Activated T-cell treated with anti-CD3 and anti-CD28 coated beads, Interleukin-2, amount 50 U/mL, for 72 hours (primary cell): ENCODE results near the gene ARHGAP22. TPM values are rescaled to one million over a fixed set of nuclear protein-coding genes. Genes with fewer than 3 reads are reported as not detected.

ENCODE experiments used
- ATAC-seq, 2 donors: fragments of 150-1000 bp; cut with Tn5 transposase; replicated peaks in 1 of 2; 2 replicates each; pipeline ENCODE4 v1.10.0; 2021; ENCODE audit warnings: moderate library complexity in 2 of 2, mild to moderate bottlenecking in 1 of 2
- DNase-seq, 2 donors: peaks; one replicate each; pipeline ENCODE4 v3.0.0; 2021 to 2022; ENCODE audit warnings: mixed read lengths in 1 of 2
- H3K27ac Mint-ChIP-seq: one replicate; pipeline ENCODE4 v1.8.0; 2022; ENCODE audit warnings: mild to moderate bottlenecking, moderate library complexity, mixed read lengths
- H3K27me3 Mint-ChIP-seq: one replicate; pipeline ENCODE4 v1.8.0; 2022; ENCODE audit warnings: low read depth, mixed read lengths
- H3K36me3 Mint-ChIP-seq, 2 donors: one replicate each; pipeline ENCODE4 v1.8.0; 2022; ENCODE audit warnings: mixed read lengths in 2 of 2, mild to moderate bottlenecking in 1 of 2; ENCODE audit not compliant: insufficient read depth in 2 of 2
- H3K4me1 Mint-ChIP-seq: one replicate; pipeline ENCODE4 v1.8.0; 2022; ENCODE audit warnings: low read depth, mixed read lengths
- H3K4me3 Mint-ChIP-seq, 2 donors: one replicate each; pipeline ENCODE4 v1.8.0; 2022; ENCODE audit warnings: mild to moderate bottlenecking in 2 of 2, mixed read lengths in 2 of 2, moderate library complexity in 2 of 2
- H3K9me3 Mint-ChIP-seq, 2 donors: one replicate each; pipeline ENCODE4 v1.8.0; 2022; ENCODE audit warnings: mixed read lengths in 2 of 2
- total RNA-seq, 2 donors: library from RNA; stranded (reverse); gene quantifications; one replicate each; pipeline ENCODE4 v1.2.3, GENCODE V29; 2022

Gene ARHGAP22
- total RNA-seq, 2 donors from 2014 or later: not detected

- ATAC-seq (no peak), DNase-seq (no peak)
- H3K27me3 Mint-ChIP-seq: peaks cover 18% of the 10 kb centered on the region
- H3K4me3 Mint-ChIP-seq: no peak overlapping the region
- no peaks in the 10 kb centered on the region for H3K36me3 Mint-ChIP-seq
- no peaks in the 10 kb centered on the region for H3K4me1 Mint-ChIP-seq
- H3K9me3 Mint-ChIP-seq: no peaks in the 10 kb centered on the region
- H3K27ac Mint-ChIP-seq: no peak overlapping the region
These were observed 21.6 kb upstream of the ARHGAP22 start for GRCh38 chr10:48626447-48626846.

GRCh38 chr10:48625826-48626134, 20.9 kb upstream of the ARHGAP22 start:
- H3K27ac Mint-ChIP-seq: no peak overlapping the region
- peaks cover 17% of the 10 kb centered on the region for H3K27me3 Mint-ChIP-seq
- no peaks in the 10 kb centered on the region for H3K9me3 Mint-ChIP-seq
- no peak overlapping the region for H3K4me3 Mint-ChIP-seq
- H3K4me1 Mint-ChIP-seq: no peaks in the 10 kb centered on the region
- no peaks in the 10 kb centered on the region for H3K36me3 Mint-ChIP-seq
- ATAC-seq (no peak), DNase-seq (no peak)

GRCh38 chr10:48623607-48624132, 18.8 kb upstream of the ARHGAP22 start:
- Mint-ChIP-seq H3K4me3 (no peak overlapping the region), H3K4me1 (no peaks in the 10 kb centered on the region), H3K27me3 (peaks cover 24% of the 10 kb centered on the region), H3K9me3 (no peaks in the 10 kb centered on the region), H3K36me3 (no peaks in the 10 kb centered on the region), H3K27ac (no peak overlapping the region)
- ATAC-seq: no peak
- DNase-seq: no peak

DNA sequence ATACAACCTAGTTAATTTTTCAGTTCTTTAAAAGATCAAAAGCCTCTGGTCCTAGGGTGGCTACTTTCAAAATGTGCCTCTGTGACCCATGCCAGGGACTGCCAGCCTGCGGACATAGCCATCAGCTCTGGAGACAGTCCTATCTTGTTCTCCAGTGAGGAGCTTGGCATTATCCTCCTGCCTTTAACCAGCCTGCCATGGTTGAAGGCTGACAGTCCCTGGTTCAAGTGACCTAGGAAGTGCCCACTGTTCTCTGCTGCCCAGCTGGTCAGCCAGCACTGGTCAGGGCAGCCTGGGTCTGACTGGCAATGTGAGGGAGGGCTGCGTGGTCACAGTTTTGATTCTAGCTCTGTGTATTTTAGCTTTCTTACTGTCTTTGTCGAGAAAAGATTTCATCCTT, 18.1 kb upstream of the ARHGAP22 start:
- H3K4me1 Mint-ChIP-seq: no peaks in the 10 kb centered on the region
- H3K4me3 Mint-ChIP-seq: no peak overlapping the region
- no peaks in the 10 kb centered on the region for H3K9me3 Mint-ChIP-seq
- H3K27me3 Mint-ChIP-seq: peaks cover 29% of the 10 kb centered on the region
- DNase-seq (no peak), ATAC-seq (no peak)
- H3K36me3 Mint-ChIP-seq: no peaks in the 10 kb centered on the region
- no peak overlapping the region for H3K27ac Mint-ChIP-seq

- Mint-ChIP-seq H3K9me3 (peaks cover 1% of the 10 kb centered on the region in 2 donors), H3K4me3 (no peak overlapping the region), H3K27me3 (peaks cover 47% of the 10 kb centered on the region), H3K27ac (no peak overlapping the region), H3K36me3 (peaks cover 0 to 1% of the 10 kb centered on the region in 2 donors), H3K4me1 (no peaks in the 10 kb centered on the region)
- ATAC-seq (no peak), DNase-seq (no peak)
These were observed 15.8 kb upstream of the ARHGAP22 start for GRCh38 chr10:48620719-48621118.

DNA sequence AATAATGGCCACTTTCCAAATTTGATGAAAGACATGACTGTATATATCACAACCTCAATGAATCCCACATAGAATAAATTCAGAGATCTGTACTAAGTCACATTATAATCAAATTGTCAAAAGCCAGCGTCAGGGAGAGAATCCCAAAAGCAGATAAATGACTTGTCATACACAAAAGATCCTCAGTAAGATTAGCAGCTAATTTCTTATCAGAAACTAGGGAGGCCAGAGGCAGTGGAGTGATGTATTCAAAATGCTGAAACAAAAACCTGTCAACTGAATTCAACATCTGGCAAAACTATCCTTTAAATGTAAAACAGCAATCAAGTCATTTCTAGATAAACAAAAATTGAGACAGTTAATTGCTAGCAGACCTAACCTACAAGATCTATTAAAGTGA, 11.6 kb upstream of the ARHGAP22 start:
- peaks cover 1 to 3% of the 10 kb centered on the region in 2 donors for H3K9me3 Mint-ChIP-seq
- no peaks in the 10 kb centered on the region for H3K4me1 Mint-ChIP-seq
- H3K27ac Mint-ChIP-seq: no peak overlapping the region

GRCh38 chr10:48614481-48615390, 9.9 kb upstream of the ARHGAP22 start:
- no peak for DNase-seq
- Mint-ChIP-seq H3K36me3 (peaks cover 0 to 1% of the 10 kb centered on the region in 2 donors), H3K27me3 (peaks cover 59% of the 10 kb centered on the region), H3K4me3 (no peak overlapping the region), H3K27ac (no peak overlapping the region), H3K4me1 (no peaks in the 10 kb centered on the region), H3K9me3 (peaks cover 1 to 3% of the 10 kb centered on the region in 2 donors)
- no peak for ATAC-seq

More for the DNA sequence above, 11.6 kb upstream of the ARHGAP22 start:
- Mint-ChIP-seq H3K27me3 (peaks cover 52% of the 10 kb centered on the region), H3K4me3 (no peak overlapping the region), H3K36me3 (peaks cover 0 to 1% of the 10 kb centered on the region in 2 donors)
- no peak for ATAC-seq
- no peak for DNase-seq

GRCh38 chr10:48613016-48613415, 8.1 kb upstream of the ARHGAP22 start:
- H3K27me3 Mint-ChIP-seq: peaks cover 53% of the 10 kb centered on the region
- peaks cover 1 to 3% of the 10 kb centered on the region in 2 donors for H3K9me3 Mint-ChIP-seq
- peaks cover 0 to 1% of the 10 kb centered on the region in 2 donors for H3K36me3 Mint-ChIP-seq
- no peak overlapping the region for H3K4me3 Mint-ChIP-seq
- no peak overlapping the region for H3K27ac Mint-ChIP-seq
- no peak for ATAC-seq
- no peak for DNase-seq
- H3K4me1 Mint-ChIP-seq: no peaks in the 10 kb centered on the region

DNA sequence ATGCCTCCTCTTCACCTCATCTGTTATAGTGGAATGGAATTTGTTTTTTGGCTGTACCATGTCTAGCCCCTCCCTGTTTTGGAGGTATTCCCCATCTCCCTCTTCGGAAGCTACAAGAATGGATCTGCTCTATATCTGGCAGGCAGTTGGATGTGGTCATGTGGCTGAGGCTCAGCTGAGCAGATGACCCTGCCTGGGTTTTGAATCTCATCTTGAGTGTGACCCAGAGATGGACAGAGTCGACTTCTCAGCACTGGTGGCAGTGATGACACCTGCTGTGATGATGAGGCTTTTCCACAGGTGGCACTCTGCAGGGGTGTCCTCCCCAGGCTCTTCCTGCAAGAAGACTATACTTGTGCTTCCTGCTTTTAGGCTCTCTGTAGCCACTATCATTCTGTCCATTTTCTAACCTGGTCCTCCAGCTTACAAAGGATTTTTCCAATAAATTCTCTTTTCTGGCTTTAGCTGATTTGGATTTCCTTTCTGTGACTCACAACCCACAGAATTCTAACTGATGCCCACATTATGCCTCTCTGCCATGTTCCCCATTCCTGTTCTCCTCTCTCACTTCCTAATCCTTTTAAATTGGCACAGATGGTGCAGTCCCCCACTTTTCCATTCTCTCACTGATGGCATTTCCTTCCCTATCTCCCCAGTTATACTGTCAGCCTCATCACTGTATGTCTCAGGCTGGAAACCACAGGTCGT, 7.5 kb upstream of the ARHGAP22 start:
- H3K27ac Mint-ChIP-seq: no peak overlapping the region
- peaks cover 1 to 3% of the 10 kb centered on the region in 2 donors for H3K9me3 Mint-ChIP-seq
- peaks cover 0 to 1% of the 10 kb centered on the region in 2 donors for H3K36me3 Mint-ChIP-seq
- DNase-seq: no peak
- ATAC-seq: no peak
- no peak overlapping the region for H3K4me3 Mint-ChIP-seq
- no peaks in the 10 kb centered on the region for H3K4me1 Mint-ChIP-seq
- H3K27me3 Mint-ChIP-seq: peaks cover 48% of the 10 kb centered on the region

- Mint-ChIP-seq H3K27me3 (peaks cover 50% of the 10 kb centered on the region), H3K36me3 (peaks cover 0 to under 1% of the 10 kb centered on the region in 2 donors), H3K9me3 (peaks cover under 1 to 2% of the 10 kb centered on the region in 2 donors), H3K4me1 (no peaks in the 10 kb centered on the region), H3K4me3 (no peak overlapping the region), H3K27ac (no peak overlapping the region)
- ATAC-seq: no peak
- no peak for DNase-seq
These were observed 6.3 kb upstream of the ARHGAP22 start for GRCh38 chr10:48611133-48611532.

- Mint-ChIP-seq H3K27ac (no peak overlapping the region), H3K4me3 (no peak overlapping the region), H3K9me3 (peaks cover 0 to under 1% of the 10 kb centered on the region in 2 donors), H3K36me3 (no peaks in the 10 kb centered on the region), H3K4me1 (no peaks in the 10 kb centered on the region), H3K27me3 (peaks cover 54% of the 10 kb centered on the region)
- DNase-seq (no peak), ATAC-seq (no peak)
These were observed 5.8 kb upstream of the ARHGAP22 start for GRCh38 chr10:48610585-48611093.

DNA sequence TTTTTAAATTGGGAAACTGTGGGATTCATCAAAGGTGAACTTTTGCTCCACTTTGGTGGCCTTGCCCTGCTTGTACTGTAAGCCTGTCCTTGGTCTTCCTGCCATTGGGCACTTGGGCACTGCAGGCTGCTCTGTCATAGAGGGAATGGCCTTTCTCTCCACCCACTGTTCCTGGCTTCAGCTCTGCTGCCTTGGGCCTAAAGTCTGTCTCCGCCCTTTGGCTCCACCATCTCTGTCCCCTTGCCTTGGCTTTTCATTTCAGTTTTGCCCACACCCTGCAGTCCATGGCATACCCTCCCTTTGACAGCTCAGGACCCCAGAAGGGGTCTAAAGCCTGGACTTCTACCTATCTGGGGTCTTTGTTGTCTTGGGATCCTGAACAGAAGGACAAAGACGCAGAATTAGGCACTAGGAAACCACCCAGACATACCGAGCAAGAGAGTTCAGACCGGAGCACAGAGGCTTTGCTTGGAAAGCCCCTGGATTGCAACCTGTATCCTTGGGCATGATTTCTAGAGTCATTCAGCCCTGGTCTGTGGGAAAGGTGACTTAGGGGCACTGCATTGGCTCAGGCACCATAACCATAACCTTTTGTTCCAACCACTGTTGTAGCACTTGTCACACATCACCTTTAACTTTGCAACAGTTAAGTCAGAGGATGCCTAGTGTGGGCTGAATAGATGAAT, 5.2 kb upstream of the ARHGAP22 start:
- peaks cover 60% of the 10 kb centered on the region for H3K27me3 Mint-ChIP-seq

DNA sequence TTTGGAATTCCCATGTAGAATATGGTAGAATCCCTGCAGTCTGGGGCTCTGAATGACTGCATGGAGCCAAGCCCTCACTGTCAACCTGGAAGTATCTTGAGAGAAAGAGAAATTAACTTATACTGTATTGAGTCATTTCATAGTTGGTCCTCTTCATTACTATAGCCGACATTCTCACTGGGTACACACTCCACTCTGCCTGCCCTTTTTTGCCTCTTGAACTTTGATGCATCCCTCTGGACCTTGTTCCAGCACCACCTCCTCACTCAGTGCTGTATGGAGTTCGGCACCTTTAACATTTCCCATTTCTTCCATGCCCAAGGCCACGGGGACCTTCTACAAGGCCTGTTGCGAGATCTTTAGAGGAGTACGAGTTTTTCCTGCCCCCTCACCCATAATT, 4.6 kb upstream of the ARHGAP22 start:
- no peak overlapping the region for H3K4me3 Mint-ChIP-seq
- DNase-seq (no peak), ATAC-seq (no peak)
- no peaks in the 10 kb centered on the region for H3K9me3 Mint-ChIP-seq
- H3K27me3 Mint-ChIP-seq: peaks cover 60% of the 10 kb centered on the region
- H3K27ac Mint-ChIP-seq: no peak overlapping the region
- H3K36me3 Mint-ChIP-seq: no peaks in the 10 kb centered on the region
- no peaks in the 10 kb centered on the region for H3K4me1 Mint-ChIP-seq

More for the DNA sequence above, 5.2 kb upstream of the ARHGAP22 start:
- Mint-ChIP-seq H3K4me3 (no peak overlapping the region), H3K4me1 (no peaks in the 10 kb centered on the region), H3K27ac (no peak overlapping the region), H3K36me3 (no peaks in the 10 kb centered on the region), H3K9me3 (no peaks in the 10 kb centered on the region)
- ATAC-seq (no peak), DNase-seq (no peak)
